Activated CD8-positive, alpha-beta T cell treated with anti-CD3 and anti-CD28 coated beads for 36 hours (primary cell): ENCODE measurements around the gene SLIT3. TPM values are rescaled to one million over a fixed set of nuclear protein-coding genes. Genes with fewer than 3 reads are reported as not detected.

Source experiments
- ATAC-seq: fragments of 200-7000 bp; cut with Tn5 transposase; one replicate; pipeline ENCODE4 v1.10.0; 2021; ENCODE audit warnings: mild to moderate bottlenecking, moderate library complexity
- CTCF ChIA-PET: fragments of 350-600 bp; sonication (Branson Sonifier 250); formaldehyde crosslinking; loops from one replicate; lab custom pipeline; 2021; ENCODE audit warnings: antibody characterized with exemption; lab: Charles Lee
- POLR2A ChIA-PET: fragments of 350-600 bp; sonication (Branson Sonifier 250); formaldehyde crosslinking; loops from one replicate; lab custom pipeline; 2021; ENCODE audit warnings: antibody characterized with exemption; lab: Charles Lee
- DNase-seq: peaks from one replicate; pipeline ENCODE4 v3.0.0-alpha.2; 2020
- H3K27ac Mint-ChIP-seq: one replicate; pipeline ENCODE4 v1.8.0; 2021; ENCODE audit warnings: mild to moderate bottlenecking, mixed read lengths
- H3K27me3 Mint-ChIP-seq: one replicate; pipeline ENCODE4 v1.8.0; 2021; ENCODE audit warnings: mixed read lengths
- H3K36me3 Mint-ChIP-seq: one replicate; pipeline ENCODE4 v1.8.0; 2021; ENCODE audit warnings: low read depth, mixed read lengths
- H3K4me1 Mint-ChIP-seq: one replicate; pipeline ENCODE4 v1.8.0; 2021; ENCODE audit warnings: low read depth, mixed read lengths
- H3K4me3 Mint-ChIP-seq: one replicate; pipeline ENCODE4 v1.8.0; 2021; ENCODE audit warnings: mild to moderate bottlenecking, moderate library complexity, mixed read lengths
- H3K9me3 Mint-ChIP-seq: one replicate; pipeline ENCODE4 v1.8.0; 2021; ENCODE audit warnings: mixed read lengths
- intact Hi-C: fragments of 100-400 bp; cut with micrococcal nuclease; formaldehyde crosslinking; loops from one replicate; pipeline ENCODE4 v1.10.0; 2022
- total RNA-seq, 2 experiments: library from RNA; stranded (reverse); gene quantifications; one replicate each; pipeline ENCODE4 v1.2.3, GENCODE V29; 2021
- TF ChIP-seq, protein P1 (sequence below): fragments of 200-600 bp; IDR thresholded peaks from one replicate; pipeline ENCODE4 v1.8.0; 2022; ENCODE audit warnings: antibody characterized with exemption, mild to moderate bottlenecking

SLIT3 gene
- total RNA-seq, 2 experiments from 2014 or later = 0.69 to 0.74 TPM

DNA sequence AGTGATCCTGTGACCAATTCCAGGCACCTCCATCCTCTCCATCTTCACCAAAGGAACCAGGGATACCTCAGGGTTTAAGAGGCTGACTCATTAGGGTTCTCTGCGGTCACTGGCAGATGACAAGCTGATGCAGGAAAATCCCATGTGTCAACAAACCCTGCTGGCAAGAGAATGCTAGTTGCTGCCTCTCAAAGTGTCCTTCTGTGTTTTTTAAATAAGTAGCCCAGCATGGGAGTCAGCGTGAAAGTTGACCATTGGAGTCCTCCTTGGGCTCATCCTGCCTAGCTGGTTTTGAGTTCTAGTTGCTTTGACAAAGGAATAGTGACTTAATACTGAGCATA lies 200.2 kb downstream of the SLIT3 start:
- intact Hi-C loops = no loop called here
- H3K4me1 Mint-ChIP-seq = no peaks in the 10 kb centered on the region
- CTCF ChIA-PET = no interaction called here

DNA sequence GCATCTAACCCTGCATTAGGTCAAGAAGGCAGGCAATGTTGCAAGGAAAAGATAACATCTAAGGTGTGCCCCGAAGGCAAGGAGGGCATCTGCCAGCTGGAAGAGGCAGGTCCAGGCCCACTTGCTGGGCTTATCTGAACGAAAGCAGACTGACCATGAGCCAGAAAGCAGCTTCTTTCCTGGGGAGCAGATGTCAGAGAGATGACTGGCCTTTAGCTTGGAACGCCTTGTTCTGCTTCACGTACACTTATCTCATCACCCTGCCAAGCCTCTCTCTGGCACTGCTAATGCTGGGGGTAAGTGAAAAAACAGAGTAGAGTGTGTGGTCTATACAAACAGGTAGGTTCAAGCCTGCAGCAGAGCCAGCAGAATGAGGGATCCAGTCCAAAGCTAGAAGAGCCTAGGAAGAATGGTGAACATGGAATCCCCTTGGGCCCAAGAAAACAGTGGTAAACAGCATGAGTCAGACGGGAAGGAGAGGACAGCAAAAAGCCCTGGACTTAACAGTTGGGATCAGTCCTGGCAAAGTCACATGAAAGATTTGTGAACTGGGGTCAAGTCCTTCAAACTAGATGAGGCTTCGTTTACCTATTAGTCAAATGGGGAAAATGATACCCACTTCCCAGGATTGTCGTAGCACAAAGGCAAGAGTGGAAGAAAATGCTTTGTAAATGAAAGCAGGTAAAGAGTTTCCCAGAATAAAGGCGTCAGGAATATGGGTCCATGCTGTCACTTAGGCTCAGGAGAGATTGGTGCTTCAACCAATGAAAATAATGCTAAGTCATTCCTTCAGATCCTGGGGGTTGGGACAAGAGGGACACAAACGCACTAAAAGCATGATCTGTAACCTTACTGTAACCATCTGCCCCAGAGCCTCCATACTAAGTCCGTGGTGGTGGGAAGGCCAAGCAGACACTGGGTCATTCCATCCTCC lies 200.9 kb downstream of the SLIT3 start:
- POLR2A ChIA-PET = no interaction called here

More for the DNA sequence above, 200.2 kb downstream of the SLIT3 start:
- ATAC-seq = no peak
- H3K36me3 Mint-ChIP-seq = no peaks in the 10 kb centered on the region
- H3K4me3 Mint-ChIP-seq = no peak overlapping the region
- no peak for DNase-seq
- H3K27me3 Mint-ChIP-seq = peaks cover 1% of the 10 kb centered on the region
- POLR2A ChIA-PET = no interaction called here
- no peaks in the 10 kb centered on the region for H3K9me3 Mint-ChIP-seq
- no peak overlapping the region for H3K27ac Mint-ChIP-seq
- TF ChIP-seq, protein P1, sequence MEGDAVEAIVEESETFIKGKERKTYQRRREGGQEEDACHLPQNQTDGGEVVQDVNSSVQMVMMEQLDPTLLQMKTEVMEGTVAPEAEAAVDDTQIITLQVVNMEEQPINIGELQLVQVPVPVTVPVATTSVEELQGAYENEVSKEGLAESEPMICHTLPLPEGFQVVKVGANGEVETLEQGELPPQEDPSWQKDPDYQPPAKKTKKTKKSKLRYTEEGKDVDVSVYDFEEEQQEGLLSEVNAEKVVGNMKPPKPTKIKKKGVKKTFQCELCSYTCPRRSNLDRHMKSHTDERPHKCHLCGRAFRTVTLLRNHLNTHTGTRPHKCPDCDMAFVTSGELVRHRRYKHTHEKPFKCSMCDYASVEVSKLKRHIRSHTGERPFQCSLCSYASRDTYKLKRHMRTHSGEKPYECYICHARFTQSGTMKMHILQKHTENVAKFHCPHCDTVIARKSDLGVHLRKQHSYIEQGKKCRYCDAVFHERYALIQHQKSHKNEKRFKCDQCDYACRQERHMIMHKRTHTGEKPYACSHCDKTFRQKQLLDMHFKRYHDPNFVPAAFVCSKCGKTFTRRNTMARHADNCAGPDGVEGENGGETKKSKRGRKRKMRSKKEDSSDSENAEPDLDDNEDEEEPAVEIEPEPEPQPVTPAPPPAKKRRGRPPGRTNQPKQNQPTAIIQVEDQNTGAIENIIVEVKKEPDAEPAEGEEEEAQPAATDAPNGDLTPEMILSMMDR = no peak

DNA sequence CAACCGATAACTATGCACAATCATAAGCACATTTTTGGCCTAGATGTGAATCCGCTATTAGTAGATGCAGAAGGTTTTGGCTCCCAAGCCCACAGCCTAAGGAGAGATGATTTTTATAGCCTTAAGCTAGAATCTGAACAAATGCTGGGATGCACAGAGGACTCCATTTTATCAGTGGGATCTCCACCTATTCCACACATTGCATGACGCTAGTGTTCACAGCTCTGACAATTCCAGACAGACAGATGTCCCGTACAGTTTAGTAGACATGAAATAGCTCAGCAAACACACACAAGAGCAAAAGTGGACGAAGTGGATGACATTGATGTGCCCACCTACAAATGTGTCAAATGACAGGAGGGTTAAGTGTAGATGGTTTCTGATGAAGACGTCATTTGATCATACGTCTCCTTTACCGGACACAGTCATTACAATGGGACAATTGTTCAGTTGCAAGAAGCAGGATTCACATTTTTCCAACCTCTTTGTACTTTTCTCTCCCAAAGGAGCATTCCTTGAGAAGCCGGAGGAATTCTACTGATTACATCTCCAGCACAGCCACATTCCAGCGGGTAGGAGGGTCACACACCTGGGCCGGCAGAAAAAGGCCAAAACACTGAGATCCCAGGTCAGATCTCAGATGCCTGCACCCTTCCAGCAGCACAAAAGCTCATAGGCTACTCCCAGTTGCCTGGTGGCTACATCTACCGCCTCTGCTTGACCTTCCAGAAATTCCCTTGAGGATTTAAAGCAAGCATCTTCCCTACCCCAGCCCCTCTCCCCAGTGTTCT lies 202.4 kb downstream of the SLIT3 start:
- H3K9me3 Mint-ChIP-seq = no peaks in the 10 kb centered on the region
- H3K27ac Mint-ChIP-seq = no peak overlapping the region
- POLR2A ChIA-PET = interaction anchor here (0.6 kb wide), 1 partner anchor 18 kb away, joined by 3 read pairs; no protein-coding TSS in a partner anchor
- no peaks in the 10 kb centered on the region for H3K27me3 Mint-ChIP-seq
- ATAC-seq (no peak), DNase-seq (no peak)
- H3K4me1 Mint-ChIP-seq = no peaks in the 10 kb centered on the region
- CTCF ChIA-PET = no interaction called here
- H3K36me3 Mint-ChIP-seq = no peaks in the 10 kb centered on the region
- intact Hi-C loops = no loop called here
- TF ChIP-seq, protein P1 = no peak
- no peak overlapping the region for H3K4me3 Mint-ChIP-seq

More for the DNA sequence above, 200.9 kb downstream of the SLIT3 start:
- DNase-seq (no peak), ATAC-seq (no peak)
- no peaks in the 10 kb centered on the region for H3K36me3 Mint-ChIP-seq
- no peak overlapping the region for H3K4me3 Mint-ChIP-seq
- H3K4me1 Mint-ChIP-seq = no peaks in the 10 kb centered on the region
- no peaks in the 10 kb centered on the region for H3K9me3 Mint-ChIP-seq
- TF ChIP-seq, protein P1 = no peak
- CTCF ChIA-PET = interaction anchor here (0.8 kb wide), 1 partner anchor 113 kb away, joined by 4 read pairs; no protein-coding TSS in a partner anchor
- peaks cover 1% of the 10 kb centered on the region for H3K27me3 Mint-ChIP-seq
- intact Hi-C loops = no loop called here
- H3K27ac Mint-ChIP-seq = no peak overlapping the region

DNA sequence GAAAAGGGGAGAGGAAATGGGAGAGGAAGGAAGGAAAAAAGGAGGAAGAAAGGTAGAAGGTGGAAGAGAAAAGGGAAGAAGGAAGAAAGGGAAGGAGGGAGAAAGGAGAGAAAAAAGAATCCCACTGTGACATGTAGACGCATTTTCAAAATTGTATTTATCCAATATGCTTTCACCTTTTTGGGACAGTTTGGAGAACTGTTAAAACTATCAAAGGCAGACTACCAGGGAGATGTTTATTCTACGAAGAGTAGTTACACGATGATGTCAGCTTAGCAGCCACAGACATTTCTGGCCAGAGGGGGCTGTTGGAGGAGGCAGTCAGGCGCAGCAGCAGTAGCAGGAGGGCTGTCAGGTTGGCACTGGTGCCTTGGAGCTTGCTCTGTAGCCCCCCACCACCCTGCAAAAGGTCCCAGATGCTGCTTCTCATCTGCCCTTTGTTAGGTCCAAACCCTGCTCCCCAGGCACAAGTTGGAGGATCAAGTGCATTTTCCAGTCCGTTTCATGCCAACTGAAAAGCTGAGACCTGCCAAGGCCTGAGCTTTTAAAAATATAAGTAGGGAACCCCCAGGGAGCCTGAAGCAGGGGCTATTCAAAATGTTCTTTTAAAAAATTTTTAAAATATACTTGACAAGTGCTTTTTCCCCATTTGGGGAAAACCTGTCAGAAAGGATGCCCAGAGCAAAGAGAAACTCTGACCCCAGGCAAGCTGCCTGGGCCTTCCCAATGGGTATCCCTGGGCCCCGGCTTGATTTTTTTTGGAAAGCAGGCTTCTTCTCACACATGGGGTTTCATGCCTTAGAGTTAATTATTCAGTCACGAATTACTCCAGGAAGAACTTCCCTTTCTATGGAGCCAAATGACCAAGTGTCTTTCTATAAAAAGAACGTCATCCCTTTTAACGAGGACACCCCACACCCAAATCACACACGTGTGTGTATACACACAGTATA lies 203.3 kb downstream of the SLIT3 start:
- no peak overlapping the region for H3K4me3 Mint-ChIP-seq
- no peaks in the 10 kb centered on the region for H3K27me3 Mint-ChIP-seq
- no peak overlapping the region for H3K27ac Mint-ChIP-seq
- H3K36me3 Mint-ChIP-seq = no peaks in the 10 kb centered on the region
- no peaks in the 10 kb centered on the region for H3K4me1 Mint-ChIP-seq
- POLR2A ChIA-PET = no interaction called here
- TF ChIP-seq, protein P1 = no peak
- no peaks in the 10 kb centered on the region for H3K9me3 Mint-ChIP-seq
- ATAC-seq (no peak), DNase-seq (no peak)
- intact Hi-C loops = no loop called here
- CTCF ChIA-PET = no interaction called here
